Thymus (tissue), 11 donors: ENCODE results near the gene SPIRE1. TPM values are rescaled to one million over a fixed set of nuclear protein-coding genes. Genes with fewer than 3 reads are reported as not detected.

Experiments used
- DNase-seq, 9 donors: peaks; one replicate each; pipeline ENCODE4 v3.0.0-alpha.2; 2013; ENCODE audit warnings: low spot score in 9 of 9, low read depth in 6 of 9, missing footprints in 1 of 9
- H3K27ac ChIP-seq, 2 donors: one replicate each; pipeline ENCODE4 v1.5.1; 2013; ENCODE audit warnings: control low read depth in 1 of 2, low read depth in 1 of 2, low read length in 1 of 2, mild to moderate bottlenecking in 1 of 2, moderate library complexity in 1 of 2
- H3K27me3 ChIP-seq, 2 donors: one replicate each; pipeline ENCODE4 v1.5.1; 2013; ENCODE audit warnings: low read length in 1 of 2; ENCODE audit not compliant: control insufficient read depth in 2 of 2, insufficient read depth in 1 of 2
- H3K36me3 ChIP-seq, 2 donors: one replicate each; pipeline ENCODE4 v1.5.1; 2013; ENCODE audit warnings: low read length in 1 of 2, mild to moderate bottlenecking in 1 of 2, moderate library complexity in 1 of 2; ENCODE audit not compliant: control insufficient read depth in 2 of 2, insufficient read depth in 2 of 2
- H3K4me1 ChIP-seq, 2 donors: one replicate each; pipeline ENCODE4 v1.5.1; 2013; ENCODE audit warnings: low read length in 2 of 2; ENCODE audit not compliant: control insufficient read depth in 2 of 2, insufficient read depth in 2 of 2
- H3K4me3 ChIP-seq, 2 donors: one replicate each; pipeline ENCODE4 v1.5.1; 2013; ENCODE audit warnings: low read length in 2 of 2, control low read depth in 1 of 2, mild to moderate bottlenecking in 1 of 2
- H3K9me3 ChIP-seq, 2 donors: one replicate each; pipeline ENCODE4 v1.5.1; 2013; ENCODE audit warnings: low read length in 1 of 2, mild to moderate bottlenecking in 1 of 2; ENCODE audit not compliant: control insufficient read depth in 2 of 2, insufficient read depth in 1 of 2
- WGBS: extraction: QIAGEN DNeasy Blood & Tissue Kit; methylation state at CpG from one replicate; pipeline ENCODE4 v1.1.7; 2013; 5-methylcytosine and 5-hydroxymethylcytosine counted together
- polyA plus RNA-seq: library from polyadenylated mRNA; stranded (reverse); fragments of 200-250 nt; gene quantifications from one replicate; pipeline ENCODE4 v1.2.3, GENCODE V29; 2013
- total RNA-seq: library from RNA; stranded (reverse); fragments of 120-200 nt; gene quantifications from one replicate; pipeline ENCODE4 v1.2.4, GENCODE V29; 2013
- donor health status: healthy.

The SPIRE1 gene
- total and polyA plus RNA-seq, 2 donors, result 6.2 to 7.6 TPM

- Histone ChIP-seq H3K4me1 (no peaks in the 10 kb centered on the region), H3K4me3 (no peak overlapping the region), H3K9me3 (no peaks in the 10 kb centered on the region), H3K27me3 (no peaks in the 10 kb centered on the region), H3K36me3 (no peaks in the 10 kb centered on the region), H3K27ac (no peak overlapping the region)
- 89% methylated on average over 1 of the region's 1 CpG for WGBS
- DNase-seq, result no peak
These were observed 126.2 kb downstream of the SPIRE1 start for GRCh38 chr18:12531749-12532148.

DNA sequence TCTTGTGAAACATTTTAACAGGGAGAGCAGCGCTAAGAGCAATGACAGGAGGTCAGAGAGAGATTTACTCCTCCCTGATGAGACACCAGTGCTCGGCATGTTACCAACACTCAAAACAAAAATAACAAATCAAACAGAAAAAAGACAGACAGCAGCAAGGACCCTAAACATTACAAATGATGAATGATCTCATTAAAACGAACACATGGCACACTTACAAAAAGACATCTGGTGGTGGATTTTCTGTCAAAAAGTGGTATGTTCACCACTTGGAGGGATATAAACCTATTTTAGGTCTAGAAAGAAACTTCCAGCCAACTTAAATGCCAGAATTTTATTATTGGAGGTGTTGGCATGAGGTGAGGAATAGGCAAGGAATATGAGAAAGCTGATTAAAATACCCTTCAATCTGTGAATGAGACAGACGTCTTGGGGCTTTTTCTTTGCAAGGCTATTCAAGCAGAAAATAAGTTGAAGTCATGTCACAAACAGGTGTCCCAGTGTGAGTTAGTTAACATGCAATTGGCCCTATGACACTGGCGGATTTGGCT is 137.4 kb downstream of the SPIRE1 start:
- H3K27ac ChIP-seq, result no peak overlapping the region
- no peak overlapping the region for H3K4me3 ChIP-seq
- H3K36me3 ChIP-seq, result no peaks in the 10 kb centered on the region
- H3K27me3 ChIP-seq, result no peaks in the 10 kb centered on the region
- no peak for DNase-seq
- 94% methylated on average over 5 of the region's 5 CpGs for WGBS
- H3K4me1 ChIP-seq, result no peaks in the 10 kb centered on the region
- H3K9me3 ChIP-seq, result no peaks in the 10 kb centered on the region

DNA sequence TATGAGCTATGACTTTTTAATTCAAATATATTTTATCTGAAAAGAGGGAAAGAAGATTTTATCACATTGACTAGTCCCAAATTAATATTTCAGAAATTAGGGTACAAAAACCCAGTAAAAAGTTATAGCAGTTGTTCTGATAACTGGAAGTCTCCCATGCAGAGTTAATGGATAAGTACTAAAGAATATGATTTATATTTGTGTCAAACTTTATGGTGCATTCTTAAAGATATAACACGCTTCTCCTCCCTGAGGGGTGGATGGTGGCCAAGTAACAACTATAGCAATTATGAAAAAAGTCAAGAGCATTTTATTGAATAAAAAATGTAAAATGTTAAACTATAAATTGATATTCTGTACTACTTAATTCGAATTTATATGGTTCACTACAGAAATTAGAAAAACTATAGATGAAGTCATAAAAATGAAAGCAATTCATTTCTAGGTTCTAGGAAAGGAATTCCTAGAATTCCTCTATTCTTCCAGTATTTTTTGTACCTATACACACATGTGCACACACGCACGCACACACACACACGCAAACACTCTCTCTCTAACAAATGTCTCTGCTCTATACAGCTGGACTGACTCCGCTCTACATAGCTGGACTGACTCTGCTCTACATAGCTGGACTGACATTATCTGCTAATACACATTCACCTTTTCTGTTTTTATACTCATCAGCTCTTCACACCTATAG is 138.9 kb downstream of the SPIRE1 start:
- WGBS, result 96% methylated on average over 6 of the region's 6 CpGs
- Histone ChIP-seq H3K9me3 (no peaks in the 10 kb centered on the region), H3K4me1 (no peaks in the 10 kb centered on the region), H3K4me3 (no peak overlapping the region), H3K36me3 (no peaks in the 10 kb centered on the region), H3K27ac (no peak overlapping the region), H3K27me3 (no peaks in the 10 kb centered on the region)
- no peak for DNase-seq

DNA sequence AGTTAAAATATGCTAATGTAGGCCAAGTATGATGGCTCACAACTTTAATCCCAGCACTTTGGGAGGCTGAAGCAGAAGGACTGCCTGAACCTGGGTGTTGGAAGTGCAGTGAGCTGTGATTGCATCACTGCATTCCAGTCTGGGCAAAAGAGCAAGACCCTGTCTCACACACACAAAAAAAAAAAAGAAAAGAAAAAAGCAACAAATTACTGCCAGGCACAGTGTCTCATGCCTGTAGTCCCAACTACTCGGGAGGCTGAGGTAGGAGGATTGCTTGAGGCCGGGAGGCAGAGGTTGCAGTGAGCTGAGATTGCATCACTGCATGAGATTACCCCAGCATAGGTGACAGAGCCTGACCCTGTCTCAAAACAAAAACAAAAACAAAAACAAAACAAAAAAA is 139.6 kb downstream of the SPIRE1 start:
- WGBS, result 96% methylated on average over 2 of the region's 2 CpGs
- no peak overlapping the region for H3K4me3 ChIP-seq

DNA sequence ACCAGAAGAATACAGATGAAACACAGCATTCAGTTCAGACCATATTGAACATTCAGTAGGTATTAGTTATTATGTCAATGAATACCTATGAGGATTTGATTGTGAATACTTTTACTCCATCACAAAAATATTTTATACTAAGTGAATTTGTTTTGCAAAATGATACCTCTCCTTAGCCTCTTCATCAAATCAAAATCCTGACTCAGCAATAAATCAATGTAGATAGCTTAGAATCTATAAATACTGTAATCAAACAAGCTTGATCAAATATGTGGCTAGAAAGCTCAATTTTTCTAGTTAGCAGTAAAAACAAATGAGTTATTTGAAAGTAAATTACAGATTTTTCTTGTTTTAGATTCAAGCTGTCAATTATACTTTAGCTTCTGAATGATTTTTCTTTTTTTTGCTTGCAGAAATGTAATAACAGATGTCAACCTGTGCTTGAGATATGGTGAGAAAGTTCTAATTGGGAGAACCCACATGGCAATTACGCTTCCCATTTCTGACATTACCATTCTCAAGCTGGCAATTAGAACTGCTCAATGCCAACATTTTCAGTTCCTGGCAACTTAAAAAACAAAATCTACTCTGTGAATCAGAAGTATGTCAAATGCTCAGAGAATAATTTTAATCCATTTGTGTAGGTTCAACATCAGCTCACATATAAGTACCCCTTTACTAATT is 140.6 kb downstream of the SPIRE1 start:
- no peaks in the 10 kb centered on the region for H3K9me3 ChIP-seq
- no peak overlapping the region for H3K27ac ChIP-seq
- H3K4me3 ChIP-seq, result no peak overlapping the region
- DNase-seq, result no peak
- WGBS, result 92% methylated on average over 1 of the region's 1 CpG
- H3K4me1 ChIP-seq, result no peaks in the 10 kb centered on the region
- H3K36me3 ChIP-seq, result no peaks in the 10 kb centered on the region
- no peaks in the 10 kb centered on the region for H3K27me3 ChIP-seq

More for the DNA sequence above, 139.6 kb downstream of the SPIRE1 start:
- Histone ChIP-seq H3K9me3 (no peaks in the 10 kb centered on the region), H3K4me1 (no peaks in the 10 kb centered on the region), H3K27me3 (no peaks in the 10 kb centered on the region), H3K36me3 (no peaks in the 10 kb centered on the region), H3K27ac (no peak overlapping the region)
- no peak for DNase-seq

DNA sequence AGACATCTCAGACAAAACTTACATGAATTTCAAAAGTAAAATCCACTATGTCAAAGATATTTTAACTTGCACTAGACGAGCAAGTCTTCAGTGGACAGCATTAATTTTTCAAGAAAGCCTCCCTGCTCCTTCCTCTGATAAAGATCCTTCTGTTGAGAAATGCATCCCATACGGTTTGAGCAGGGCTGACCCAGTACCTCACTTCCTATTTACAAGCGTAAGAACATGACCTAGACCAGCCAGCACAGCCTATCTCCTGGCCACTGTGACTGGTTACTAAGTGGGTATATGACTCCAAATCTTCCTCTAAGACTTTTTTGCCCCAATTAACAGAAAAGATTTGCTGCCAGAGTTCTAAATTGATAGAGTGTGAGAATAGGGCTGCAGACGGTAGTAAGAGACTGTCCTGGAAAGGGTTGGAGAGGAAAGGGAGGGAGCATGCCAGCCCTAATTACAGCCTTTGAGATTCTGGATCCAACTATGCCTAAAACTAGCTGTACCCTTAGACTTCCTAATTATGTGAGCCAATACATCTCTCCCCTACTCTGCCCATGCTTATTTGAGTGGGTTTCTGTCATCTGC is 141.8 kb downstream of the SPIRE1 start:
- no peaks in the 10 kb centered on the region for H3K27me3 ChIP-seq
- 91% methylated on average over 4 of the region's 4 CpGs for WGBS
- H3K27ac ChIP-seq, result no peak overlapping the region
- no peak for DNase-seq
- H3K4me1 ChIP-seq, result no peaks in the 10 kb centered on the region
- peaks cover 0 to under 1% of the 10 kb centered on the region in 2 donors for H3K36me3 ChIP-seq
- H3K4me3 ChIP-seq, result no peak overlapping the region
- no peaks in the 10 kb centered on the region for H3K9me3 ChIP-seq

GRCh38 chr18:12515550-12515949 is 142.4 kb downstream of the SPIRE1 start:
- Histone ChIP-seq H3K9me3 (no peaks in the 10 kb centered on the region), H3K27me3 (no peaks in the 10 kb centered on the region), H3K36me3 (peaks cover 0 to 2% of the 10 kb centered on the region in 2 donors), H3K4me1 (no peaks in the 10 kb centered on the region), H3K4me3 (no peak overlapping the region), H3K27ac (no peak overlapping the region)
- no peak for DNase-seq
- WGBS, result 81% methylated on average over 2 of the region's 2 CpGs

GRCh38 chr18:12507007-12507406 is 150.9 kb downstream of the SPIRE1 start:
- H3K4me1 ChIP-seq, result no peaks in the 10 kb centered on the region
- WGBS, result 94% methylated on average over 5 of the region's 5 CpGs
- H3K4me3 ChIP-seq, result no peak overlapping the region
- no peaks in the 10 kb centered on the region for H3K27me3 ChIP-seq
- no peak overlapping the region for H3K27ac ChIP-seq
- H3K36me3 ChIP-seq, result peaks cover 0 to 2% of the 10 kb centered on the region in 2 donors
- DNase-seq, result no peak
- no peaks in the 10 kb centered on the region for H3K9me3 ChIP-seq

GRCh38 chr18:12500986-12501385 is 156.9 kb downstream of the SPIRE1 start:
- Histone ChIP-seq H3K36me3 (no peaks in the 10 kb centered on the region), H3K4me1 (no peaks in the 10 kb centered on the region), H3K4me3 (no peak overlapping the region), H3K27me3 (no peaks in the 10 kb centered on the region), H3K27ac (no peak overlapping the region), H3K9me3 (no peaks in the 10 kb centered on the region)
- no peak for DNase-seq
- 98% methylated on average over 6 of the region's 6 CpGs for WGBS
